GM18873 (cell line): ENCODE results near the gene POLR3C.
"Not testable (repeated sequence)": the region's sequence is repeated elsewhere in the genome, so short reads cannot be mapped to it uniquely, and the experiment has no call there.

ENCODE experiments used
- ATAC-seq: cut with Tn5 transposase; IDR thresholded peaks from one replicate; pipeline ENCODE4 v1.9.1; 2021; ENCODE audit warnings: mild to moderate bottlenecking, moderate library complexity, moderate number of reproducible peaks; ENCODE audit not compliant: unreplicated experiment, low FRiP score

The POLR3C gene

GRCh38 chr1:145812977-145813810 lies 10.8 kb upstream of the POLR3C start:
- not testable (repeated sequence) for ATAC-seq

DNA sequence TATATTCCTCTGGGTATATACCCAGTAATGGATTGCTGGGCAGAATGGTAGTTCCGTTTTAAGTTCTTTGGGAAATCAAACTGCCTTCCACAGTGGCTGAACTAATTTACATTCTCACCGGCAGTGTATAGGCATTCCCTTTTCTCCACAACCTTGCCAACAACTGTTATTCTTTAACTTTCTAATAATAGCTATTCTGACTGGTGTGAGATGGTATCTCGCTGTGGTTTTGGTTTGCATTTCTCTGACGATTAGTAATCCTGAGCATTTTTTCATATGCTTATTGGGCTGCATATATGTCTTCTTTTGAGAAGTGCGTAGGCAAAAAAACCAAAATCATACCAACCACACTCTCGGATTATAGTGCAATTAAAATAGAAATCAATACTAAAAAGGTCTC lies 5.9 kb upstream of the POLR3C start:
- not testable (repeated sequence) for ATAC-seq

GRCh38 chr1:145822779-145823331 lies 1.1 kb upstream of the POLR3C start:
- ATAC-seq: not testable (repeated sequence)

- no peak for ATAC-seq
Observed at GRCh38 chr1:145824499-145824842, 471 bp downstream of the POLR3C start.

DNA sequence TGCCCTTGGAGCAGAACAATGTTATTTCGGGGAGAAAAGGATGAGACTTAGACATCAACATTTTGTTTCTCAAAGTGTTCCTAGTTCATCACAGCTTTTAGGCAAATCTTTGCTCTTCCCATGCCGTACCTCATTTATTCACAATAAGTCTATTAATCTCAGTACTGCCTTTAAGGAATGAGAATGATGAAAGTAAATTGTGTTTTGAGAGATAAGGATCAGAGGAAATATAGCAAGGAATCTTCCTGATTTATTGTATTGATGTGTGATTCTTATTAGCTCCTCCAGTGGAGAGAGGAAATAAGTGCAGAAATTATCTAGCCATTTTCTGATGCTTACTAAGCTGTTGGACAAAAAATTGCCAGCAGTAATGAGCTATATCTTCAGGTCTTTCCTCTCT lies 2.0 kb downstream of the POLR3C start:
- ATAC-seq: no peak

DNA sequence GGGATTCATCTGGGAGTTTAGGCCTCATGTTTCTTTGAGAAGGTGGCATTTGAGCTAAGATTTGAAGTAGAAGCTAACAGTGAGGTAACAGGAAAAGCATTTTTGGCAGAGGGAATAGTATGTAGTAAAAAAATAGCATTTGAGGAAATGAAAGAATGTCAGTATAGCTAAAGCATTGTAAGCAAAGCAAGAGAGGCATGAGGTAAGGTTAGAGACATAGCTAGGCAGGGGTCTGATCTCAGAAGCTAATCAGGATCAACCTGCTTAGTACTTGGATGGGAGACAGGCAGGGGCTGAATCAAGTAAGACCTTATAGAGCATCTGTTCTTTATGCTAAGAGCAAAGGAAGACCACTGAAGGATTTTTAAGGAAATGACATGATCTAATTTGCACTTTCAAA lies 4.0 kb downstream of the POLR3C start:
- no peak for ATAC-seq

- no peak for ATAC-seq
Observed at GRCh38 chr1:145828367-145829026, 4.5 kb downstream of the POLR3C start.

DNA sequence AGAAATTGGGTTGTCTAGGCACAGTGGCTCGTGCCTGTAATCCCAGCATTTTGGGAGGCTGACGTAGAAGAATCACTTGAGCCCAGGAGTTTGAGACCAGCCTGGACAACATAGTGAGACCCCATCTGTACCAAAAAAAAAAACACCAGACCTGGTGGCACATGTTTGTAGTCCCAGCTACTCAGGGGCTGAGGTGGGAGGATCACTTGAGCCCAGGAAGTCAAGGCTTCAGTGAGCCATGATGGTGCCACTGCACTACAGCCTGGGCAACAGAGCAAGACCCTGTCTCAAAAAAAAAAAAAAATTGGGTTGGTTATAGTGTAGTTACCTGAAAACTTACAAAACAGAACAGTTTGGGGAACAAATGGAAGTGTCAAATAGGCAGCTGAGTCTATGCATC lies 6.8 kb downstream of the POLR3C start:
- ATAC-seq: not testable (repeated sequence)

- ATAC-seq: no peak
Observed at GRCh38 chr1:145837656-145838055, 13.7 kb downstream of the POLR3C start.

- no peak for ATAC-seq
Observed at GRCh38 chr1:145843031-145843430, 19.0 kb downstream of the POLR3C start.

DNA sequence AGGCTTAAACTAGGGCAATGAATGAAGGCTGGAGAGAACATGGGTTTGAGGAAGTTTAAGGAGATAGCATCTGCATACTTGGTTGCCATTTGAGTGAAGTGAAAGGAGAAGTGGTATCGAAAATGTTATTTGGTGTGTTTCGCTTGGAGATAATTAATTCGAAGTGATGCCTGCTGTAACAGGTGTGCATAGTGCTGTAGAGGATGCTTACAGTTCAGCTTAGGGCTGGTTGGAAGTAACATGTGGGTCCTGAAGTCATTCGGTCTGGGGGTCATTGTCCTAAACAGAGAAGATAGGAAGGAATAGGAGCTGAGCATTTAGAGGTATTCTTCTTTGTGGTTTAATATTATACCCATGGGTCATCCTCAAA lies 21.1 kb downstream of the POLR3C start:
- peak; percentile 53 for ATAC-seq

GRCh38 chr1:145845514-145846161 lies 21.6 kb downstream of the POLR3C start, which contains the start of gene NUDT17:
TSS of gene NUDT17 (plus strand) at chr1:145845630. CDS start at chr1:145845641, 11 bp downstream.
- peak; percentile 36 for ATAC-seq

GRCh38 chr1:145846201-145846612 lies 22.2 kb downstream of the POLR3C start:
- ATAC-seq: no peak

DNA sequence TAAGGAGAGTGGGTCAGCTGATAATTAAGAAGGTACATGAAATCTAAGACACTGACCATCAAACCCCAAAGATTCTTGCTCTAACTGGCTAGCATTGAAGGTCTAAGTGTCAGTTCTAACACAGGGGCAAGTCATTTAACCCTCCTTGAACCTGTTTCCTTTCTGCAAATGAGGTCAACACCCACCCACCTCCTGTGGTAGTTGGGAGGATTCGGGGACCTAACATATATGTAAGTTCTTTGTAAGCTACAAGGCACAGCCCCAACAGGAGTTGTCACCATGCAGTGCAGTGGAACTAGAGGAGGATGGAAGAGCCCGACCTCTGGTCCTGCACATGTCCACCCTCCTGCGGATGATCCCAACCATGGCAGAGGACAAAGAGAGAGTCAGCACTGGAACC lies 23.8 kb downstream of the POLR3C start:
- ATAC-seq: no peak

DNA sequence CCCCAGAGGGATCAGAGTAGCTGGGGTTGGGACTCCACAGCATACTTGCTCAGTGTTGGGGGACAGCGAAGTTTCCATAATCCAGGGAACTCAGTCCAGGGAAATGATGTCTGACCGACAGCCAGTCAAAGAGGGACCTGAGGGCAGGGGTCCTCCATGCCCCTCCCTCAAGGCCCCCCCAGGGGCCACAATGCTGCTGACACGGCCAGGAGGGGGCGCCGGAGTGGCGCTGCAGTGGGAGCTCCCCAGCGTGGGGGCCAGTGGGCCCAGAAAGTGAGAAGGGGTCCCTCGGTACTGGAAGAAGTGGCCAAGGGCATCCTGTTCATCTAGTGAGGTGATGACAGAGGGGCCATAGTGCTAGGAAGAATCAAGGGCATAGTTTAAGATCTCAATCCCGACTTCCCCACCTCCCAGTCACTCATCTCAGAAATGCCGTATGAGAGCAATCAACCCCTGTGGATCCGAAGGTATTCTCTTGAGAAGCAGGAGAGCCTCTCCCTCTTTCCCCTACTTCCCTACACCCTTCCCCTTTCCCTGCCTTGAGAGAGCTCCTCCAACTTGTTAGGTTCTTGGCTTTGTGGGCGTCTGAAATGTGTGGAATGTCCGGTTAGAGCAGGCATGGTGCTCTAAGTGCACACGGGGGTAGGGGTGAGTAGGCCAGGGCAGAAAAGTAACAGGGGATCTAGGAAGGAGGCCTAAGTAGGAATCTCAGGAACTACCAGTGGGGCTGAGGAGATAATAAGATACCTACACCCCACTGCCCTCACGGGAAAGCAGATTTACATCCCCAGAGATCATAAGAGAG lies 25.6 kb downstream of the POLR3C start:
- ATAC-seq: no peak

- no peak for ATAC-seq
Observed at GRCh38 chr1:145855426-145855948, 31.5 kb downstream of the POLR3C start.

- ATAC-seq: no peak
Observed at GRCh38 chr1:145857170-145857569, 33.2 kb downstream of the POLR3C start.

GRCh38 chr1:145858238-145858900 lies 34.4 kb downstream of the POLR3C start:
- ATAC-seq: no peak

DNA sequence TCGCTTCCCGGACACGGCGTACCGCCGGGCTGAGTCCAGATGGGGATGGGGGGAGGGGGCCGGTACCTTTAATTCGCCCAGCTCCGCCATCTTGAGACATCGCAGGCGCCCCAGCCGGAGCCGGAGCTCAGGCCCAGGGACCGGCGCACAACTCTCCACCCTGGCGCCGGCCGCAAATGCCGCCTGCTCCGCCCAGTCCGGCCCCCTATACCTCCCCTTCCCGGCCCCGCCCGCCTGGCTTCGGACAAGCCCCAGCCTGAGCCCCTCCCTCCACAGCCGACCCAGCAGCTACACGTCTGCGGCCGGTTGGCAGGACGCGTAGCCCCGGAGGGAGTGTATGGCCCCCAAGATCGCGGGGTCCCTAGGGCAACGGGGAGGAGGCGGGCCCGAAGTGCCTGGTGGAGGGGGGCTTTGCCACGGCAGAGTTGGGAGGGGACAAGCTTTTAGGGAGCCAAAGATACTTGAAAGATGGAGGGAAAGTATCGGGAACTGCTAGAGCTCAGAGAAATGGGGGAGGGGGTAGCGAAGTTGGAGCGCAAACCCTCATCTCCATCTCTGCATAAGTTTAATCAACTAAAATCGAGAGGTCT lies 35.0 kb downstream of the POLR3C start, which contains the start of gene PIAS3:
PIAS3 (minus strand) TSS at position 181 of the 590 bp plus-strand sequence; CDS start at position 90, 91 bp downstream.
- ATAC-seq: peak; percentile 71
